NB4 (cell line): ENCODE measurements around the gene ARID2.

Experiments
- DNase-seq: peaks from one replicate; pipeline ENCODE4 v3.0.0; 2010; ENCODE audit warnings: low read depth
- H3K4me3 ChIP-seq: one replicate; pipeline ENCODE4 v1.5.1; 2011; ENCODE audit warnings: mild to moderate bottlenecking, low read depth, low read length, moderate library complexity
- CTCF ChIP-seq: IDR thresholded peaks from one replicate; pipeline ENCODE4 v1.5.1; 2012; ENCODE audit warnings: low read depth, low read length
- MAX ChIP-seq: IDR thresholded peaks from 2 replicates; pipeline ENCODE4 v1.6.1; 2011; ENCODE audit warnings: low read depth, low read length
- MYC ChIP-seq: IDR thresholded peaks from 2 replicates; pipeline ENCODE4 v1.6.1; 2011; ENCODE audit warnings: low read depth, low read length
- POLR2A ChIP-seq: IDR thresholded peaks from 2 replicates; pipeline ENCODE4 v1.6.1; 2011; ENCODE audit warnings: mild to moderate bottlenecking; ENCODE audit not compliant: insufficient read length; ENCODE audit errors: extremely low read depth

The ARID2 gene

GRCh38 chr12:45928309-45928708 lies 198.8 kb downstream of the ARID2 start:
- no peak overlapping the region for H3K4me3 ChIP-seq
- no peak for DNase-seq
- TF ChIP-seq MYC (no peak), MAX (no peak), POLR2A (no peak), CTCF (no peak)

- no peak overlapping the region for H3K4me3 ChIP-seq
- TF ChIP-seq CTCF: no peak
- TF ChIP-seq MAX: no peak
- TF ChIP-seq POLR2A: no peak
- no peak for TF ChIP-seq MYC
- DNase-seq: no peak
These were observed 200.9 kb downstream of the ARID2 start for GRCh38 chr12:45930369-45930768.

GRCh38 chr12:45933504-45933903 lies 204.0 kb downstream of the ARID2 start:
- no peak overlapping the region for H3K4me3 ChIP-seq
- no peak for DNase-seq
- TF ChIP-seq MYC (no peak), CTCF (no peak), POLR2A (no peak), MAX (no peak)

- DNase-seq: no peak
- TF ChIP-seq MYC (no peak), POLR2A (no peak), CTCF (no peak), MAX (no peak)
- no peak overlapping the region for H3K4me3 ChIP-seq
These were observed 205.4 kb downstream of the ARID2 start for GRCh38 chr12:45934956-45935355.

- TF ChIP-seq MYC: no peak
- no peak for TF ChIP-seq POLR2A
- no peak overlapping the region for H3K4me3 ChIP-seq
- no peak for DNase-seq
These were observed 209.1 kb downstream of the ARID2 start for GRCh38 chr12:45938566-45938965.

- no peak for DNase-seq
- no peak overlapping the region for H3K4me3 ChIP-seq
- no peak for TF ChIP-seq MYC
- TF ChIP-seq POLR2A: no peak
- TF ChIP-seq CTCF: no peak
- TF ChIP-seq MAX: no peak
These were observed 210.3 kb downstream of the ARID2 start for GRCh38 chr12:45939759-45940158.
